ENCODE data around the gene SLX1A.

DNA sequence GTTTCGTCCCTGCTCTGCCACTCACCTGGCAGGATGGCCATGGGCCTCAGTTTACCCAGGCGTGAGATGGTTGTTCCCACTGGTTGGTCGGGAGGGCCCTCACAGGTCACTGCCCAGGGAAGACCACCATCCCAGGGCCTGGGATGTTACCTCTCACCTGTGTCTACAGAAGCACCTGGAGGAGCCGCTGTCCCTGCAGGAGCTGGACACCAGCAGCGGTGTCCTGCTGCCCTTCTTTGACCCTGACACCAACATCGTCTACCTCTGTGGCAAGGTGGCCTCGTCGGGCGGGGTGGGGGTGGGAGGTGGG is 6.2 kb upstream of the SLX1A start:
- TF ChIP-seq CTCF (IDR thresholded peaks at IDR 0.05; ENCODE audit: low read length): no peak
- TF ChIP-seq EZH2 (optimal IDR thresholded peaks at IDR 0.05; ENCODE audit: low read depth, low read length): no peak
- TF ChIP-seq EZH2phosphoT487 (IDR thresholded peaks at IDR 0.05; ENCODE audit: low read length): no peak
